IPS-18a (cell line): ENCODE measurements around the gene TIE1.

ENCODE experiments used
- H3K27ac ChIP-seq: one replicate; pipeline ENCODE4 v1.5.1; 2013; ENCODE audit warnings: low read length
- H3K27me3 ChIP-seq: one replicate; pipeline ENCODE4 v1.6.1; 2013; ENCODE audit warnings: mild to moderate bottlenecking, low read length; ENCODE audit not compliant: control insufficient read depth, insufficient read depth
- H3K36me3 ChIP-seq: one replicate; pipeline ENCODE4 v1.6.1; 2013; ENCODE audit warnings: low read depth, low read length; ENCODE audit not compliant: control insufficient read depth
- H3K4me1 ChIP-seq: one replicate; pipeline ENCODE4 v1.6.1; 2013; ENCODE audit warnings: low read depth, low read length; ENCODE audit not compliant: control insufficient read depth
- H3K4me3 ChIP-seq: one replicate; pipeline ENCODE4 v1.5.1; 2013; ENCODE audit warnings: low read length
- H3K9ac ChIP-seq: one replicate; pipeline ENCODE4 v1.6.1; 2013; ENCODE audit warnings: mild to moderate bottlenecking, low read length, moderate library complexity
- H3K9me3 ChIP-seq: one replicate; pipeline ENCODE4 v1.6.1; 2013; ENCODE audit warnings: low read depth, low read length; ENCODE audit not compliant: control insufficient read depth

Gene TIE1

GRCh38 chr1:43349594-43350306, 49.0 kb downstream of the TIE1 start:
- Histone ChIP-seq H3K9ac (peak overlapping the region; percentile 74), H3K27me3 (peaks cover 15% of the 10 kb centered on the region), H3K36me3 (no peaks in the 10 kb centered on the region), H3K4me3 (peak overlapping the region; percentile 69), H3K9me3 (no peaks in the 10 kb centered on the region), H3K27ac (peak overlapping the region; percentile 28), H3K4me1 (peaks cover 8% of the 10 kb centered on the region)

GRCh38 chr1:43350976-43351375, 50.2 kb downstream of the TIE1 start:
- H3K4me3 ChIP-seq: no peak overlapping the region
- no peaks in the 10 kb centered on the region for H3K36me3 ChIP-seq
- H3K27ac ChIP-seq: no peak overlapping the region
- H3K9ac ChIP-seq: no peak overlapping the region
- H3K9me3 ChIP-seq: no peaks in the 10 kb centered on the region
- H3K4me1 ChIP-seq: peaks cover 8% of the 10 kb centered on the region
- H3K27me3 ChIP-seq: peaks cover 15% of the 10 kb centered on the region

DNA sequence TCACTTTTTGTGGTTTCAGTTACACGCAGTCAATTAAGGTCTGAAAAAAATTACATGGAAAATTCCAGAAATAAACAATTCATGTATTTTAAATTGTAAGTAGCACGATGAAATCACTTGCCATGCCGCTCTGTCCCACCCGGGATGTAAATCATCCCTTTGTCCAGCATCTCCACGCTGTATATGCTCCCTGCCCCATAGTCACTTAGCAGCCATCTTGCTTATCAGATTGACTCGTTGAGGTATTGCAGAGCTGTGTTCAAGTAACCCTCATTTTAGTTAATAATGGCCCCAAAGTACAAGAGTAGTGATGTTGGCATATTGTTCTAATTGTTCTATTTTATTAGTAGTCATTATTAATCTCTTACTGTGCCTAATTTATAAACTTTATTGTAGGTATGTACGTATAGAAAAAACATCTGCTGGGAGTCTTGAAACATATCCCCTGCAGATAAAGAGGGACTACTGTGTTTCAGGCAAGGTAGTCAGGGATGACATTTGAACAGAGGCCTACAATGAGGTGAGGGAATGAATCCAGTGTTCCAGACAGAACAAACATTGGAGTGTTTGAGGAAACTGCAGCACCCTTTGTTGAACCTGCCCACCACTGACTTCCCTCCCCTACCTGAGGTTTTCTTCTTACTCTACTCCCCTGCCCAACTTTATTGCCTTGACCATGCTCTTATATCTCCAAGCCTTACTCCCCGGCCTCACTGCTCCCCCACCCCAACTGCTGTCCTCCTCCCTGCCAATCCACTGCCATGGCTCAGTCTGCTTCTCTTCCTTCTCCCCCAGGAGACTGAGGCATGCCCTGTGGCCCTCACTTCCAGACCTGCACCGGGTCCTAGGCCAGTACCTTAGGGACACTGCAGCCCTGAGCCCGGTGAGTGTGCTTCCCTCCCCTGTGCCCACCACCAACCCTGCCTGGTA, 50.9 kb downstream of the TIE1 start:
- Histone ChIP-seq H3K4me1 (peaks cover 8% of the 10 kb centered on the region), H3K27ac (no peak overlapping the region), H3K9ac (no peak overlapping the region), H3K36me3 (no peaks in the 10 kb centered on the region), H3K27me3 (peaks cover 15% of the 10 kb centered on the region), H3K4me3 (no peak overlapping the region), H3K9me3 (no peaks in the 10 kb centered on the region)

DNA sequence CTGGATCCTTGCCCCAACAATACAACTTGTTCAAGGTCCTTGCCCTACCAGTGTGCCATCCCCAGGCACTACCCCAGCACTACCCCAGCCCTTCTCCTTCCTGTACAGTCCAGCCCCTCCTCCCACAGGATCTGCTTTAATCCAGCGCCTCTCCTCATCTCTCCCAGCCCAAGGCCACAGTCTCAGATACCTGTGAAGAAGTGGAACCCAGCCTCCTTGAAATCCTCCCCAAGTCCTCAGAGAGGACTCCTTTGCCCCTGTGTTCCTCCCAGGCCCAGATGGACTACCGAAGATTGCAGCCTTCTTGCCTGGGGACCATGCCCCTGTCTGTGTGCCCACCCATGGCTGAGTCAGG, 51.5 kb downstream of the TIE1 start:
- peaks cover 10% of the 10 kb centered on the region for H3K27me3 ChIP-seq
- no peaks in the 10 kb centered on the region for H3K36me3 ChIP-seq
- H3K9me3 ChIP-seq: no peaks in the 10 kb centered on the region
- H3K9ac ChIP-seq: no peak overlapping the region
- no peak overlapping the region for H3K27ac ChIP-seq
- peaks cover 8% of the 10 kb centered on the region for H3K4me1 ChIP-seq
- no peak overlapping the region for H3K4me3 ChIP-seq

- no peak overlapping the region for H3K4me3 ChIP-seq
- H3K27ac ChIP-seq: no peak overlapping the region
- no peak overlapping the region for H3K9ac ChIP-seq
- H3K36me3 ChIP-seq: no peaks in the 10 kb centered on the region
- peaks cover 5% of the 10 kb centered on the region for H3K27me3 ChIP-seq
- peaks cover 10% of the 10 kb centered on the region for H3K4me1 ChIP-seq
- no peaks in the 10 kb centered on the region for H3K9me3 ChIP-seq
These were observed 52.1 kb downstream of the TIE1 start for GRCh38 chr1:43352881-43353280.

DNA sequence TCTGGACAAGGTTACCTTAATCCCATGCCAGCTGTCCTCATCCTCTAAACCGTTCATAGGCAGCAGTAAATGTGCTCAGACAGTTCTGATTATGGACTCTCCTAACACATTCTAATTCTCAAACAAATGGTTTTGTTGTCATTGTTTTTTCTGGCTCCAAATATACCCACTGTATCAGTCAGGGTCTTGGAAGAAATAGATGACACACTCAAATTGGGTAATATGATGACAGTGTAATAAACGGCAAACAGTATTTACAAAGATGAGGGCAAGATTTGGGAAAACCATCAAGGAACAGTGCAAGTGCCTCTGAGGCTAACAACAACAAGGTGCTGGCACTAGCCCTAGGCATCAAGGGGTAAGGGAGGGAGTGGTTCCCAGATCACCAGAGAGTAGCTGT, 53.7 kb downstream of the TIE1 start:
- Histone ChIP-seq H3K36me3 (no peaks in the 10 kb centered on the region), H3K4me3 (no peak overlapping the region), H3K9me3 (no peaks in the 10 kb centered on the region), H3K9ac (no peak overlapping the region), H3K27me3 (no peaks in the 10 kb centered on the region), H3K27ac (no peak overlapping the region), H3K4me1 (peaks cover 8% of the 10 kb centered on the region)

GRCh38 chr1:43354936-43355335, 54.2 kb downstream of the TIE1 start:
- Histone ChIP-seq H3K4me3 (no peak overlapping the region), H3K27me3 (no peaks in the 10 kb centered on the region), H3K4me1 (peaks cover 11% of the 10 kb centered on the region), H3K9me3 (no peaks in the 10 kb centered on the region), H3K27ac (no peak overlapping the region), H3K9ac (no peak overlapping the region), H3K36me3 (peaks cover 3% of the 10 kb centered on the region)

- H3K27me3 ChIP-seq: no peaks in the 10 kb centered on the region
- H3K36me3 ChIP-seq: peaks cover 26% of the 10 kb centered on the region
- no peak overlapping the region for H3K4me3 ChIP-seq
- H3K9me3 ChIP-seq: no peaks in the 10 kb centered on the region
- H3K27ac ChIP-seq: no peak overlapping the region
- no peak overlapping the region for H3K9ac ChIP-seq
- H3K4me1 ChIP-seq: peaks cover 15% of the 10 kb centered on the region
These were observed 56.5 kb downstream of the TIE1 start for GRCh38 chr1:43357251-43357650.

- no peaks in the 10 kb centered on the region for H3K27me3 ChIP-seq
- peak overlapping the region; percentile 81 for H3K4me3 ChIP-seq
- peaks cover 15% of the 10 kb centered on the region for H3K4me1 ChIP-seq
- H3K9me3 ChIP-seq: no peaks in the 10 kb centered on the region
- peak overlapping the region; percentile 89 for H3K9ac ChIP-seq
- H3K36me3 ChIP-seq: peaks cover 34% of the 10 kb centered on the region
- H3K27ac ChIP-seq: peak overlapping the region; percentile 87
These were observed 57.5 kb downstream of the TIE1 start for GRCh38 chr1:43358121-43358745.

DNA sequence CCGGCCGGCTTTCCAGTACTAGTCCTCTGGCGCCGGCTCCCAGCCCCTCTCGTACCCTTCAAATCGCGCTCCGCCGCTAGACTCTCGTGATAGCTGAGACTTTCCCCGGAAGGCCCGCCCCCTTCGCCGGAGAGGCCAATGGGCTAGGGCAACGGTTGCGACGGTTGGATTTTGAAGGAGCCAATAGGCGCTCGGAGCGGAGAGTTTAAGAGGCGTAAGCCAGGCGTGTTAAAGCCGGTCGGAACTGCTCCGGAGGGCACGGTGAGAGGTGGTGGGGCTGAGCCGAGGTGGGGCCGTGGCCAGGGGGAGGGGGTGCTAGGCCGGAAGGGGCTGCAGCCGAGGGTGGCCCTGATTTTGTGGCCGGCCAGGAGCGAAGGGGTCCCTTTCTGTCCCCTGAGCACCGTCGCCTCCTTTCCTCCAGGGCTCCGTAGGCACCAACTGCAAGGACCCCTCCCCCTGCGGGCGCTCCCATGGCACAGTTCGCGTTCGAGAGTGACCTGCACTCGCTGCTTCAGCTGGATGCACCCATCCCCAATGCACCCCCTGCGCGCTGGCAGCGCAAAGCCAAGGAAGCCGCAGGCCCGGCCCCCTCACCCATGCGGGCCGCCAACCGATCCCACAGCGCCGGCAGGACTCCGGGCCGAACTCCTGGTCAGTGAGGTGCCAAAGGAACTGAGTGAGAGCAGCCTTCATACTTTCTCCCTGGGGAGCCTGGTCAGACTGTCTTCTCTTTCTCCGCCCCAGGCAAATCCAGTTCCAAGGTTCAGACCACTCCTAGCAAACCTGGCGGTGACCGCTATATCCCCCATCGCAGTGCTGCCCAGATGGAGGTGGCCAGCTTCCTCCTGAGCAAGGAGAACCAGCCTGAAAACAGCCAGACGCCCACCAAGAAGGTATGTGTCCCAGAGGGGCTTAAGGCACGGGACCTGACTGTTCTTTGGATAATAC, 58.2 kb downstream of the TIE1 start, which contains the start of gene CDC20:
TSS of gene CDC20 (plus strand) at position 236 of the 948 bp plus-strand sequence. CDS start at position 471, 235 bp downstream.
- Histone ChIP-seq H3K4me1 (peaks cover 15% of the 10 kb centered on the region), H3K4me3 (peak within 1 kb of the TSS; percentile 86), H3K27me3 (no peaks in the 10 kb centered on the region), H3K9ac (peak within 1 kb of the TSS; percentile 89), H3K9me3 (no peaks in the 10 kb centered on the region), H3K27ac (peak within 1 kb of the TSS; percentile 87), H3K36me3 (peaks cover 34% of the 10 kb centered on the region)
